Gastrocnemius medialis (tissue), 4 donors: Measurements from ENCODE around the gene IFT81.

Experiments
- CTCF ChIP-seq, 5 experiments: fragments of 450-650 bp in 3 of 5; fragments of 200-600 bp in 2 of 5; sonication (generic) in 2 of 5; IDR thresholded peaks in 4 of 5; conservative IDR thresholded peaks in 1 of 5; 1 replicate in 4 of 5; 2 replicates in 1 of 5; pipeline ENCODE4 v1.5.1; 2016 to 2019; ENCODE audit warnings: antibody characterized with exemption in 5 of 5, mild to moderate bottlenecking in 3 of 5, moderate library complexity in 3 of 5
- POLR2A ChIP-seq, 2 donors: fragments of 450-650 bp; IDR thresholded peaks; one replicate each; pipeline ENCODE4 v1.6.1; 2017; ENCODE audit warnings: antibody characterized with exemption in 2 of 2, mild to moderate bottlenecking in 2 of 2, moderate library complexity in 2 of 2

GRCh38 chr12:110183386-110183785 lies 59.2 kb downstream of the IFT81 start:
- TF ChIP-seq CTCF (IDR thresholded peaks at IDR 0.05 in 4 of 5, conservative IDR thresholded peaks at IDR 0.05 in 1 of 5), result no peak
- TF ChIP-seq POLR2A (IDR thresholded peaks at IDR 0.05), result no peak
